ENCODE measurements around the gene AICDA. TPM values are rescaled to one million over a fixed set of nuclear protein-coding genes. Genes with fewer than 3 reads are reported as not detected.

AICDA gene
- polyA plus RNA-seq (not detected in 3 replicates), polyA minus RNA-seq (not detected in 3 replicates)
- polyA plus RNA-seq (2011; ENCODE audit: low read depth): not detected
- not detected in 2 replicates for polyA plus RNA-seq (2011; cell fraction: cytosol; rRNA removed)
- not detected in 2 replicates for polyA plus RNA-seq (2011; cell fraction: nucleus; rRNA removed)
- 0.10 TPM in 1 of 2 replicates, not detected in the other for polyA plus RNA-seq (2012; ENCODE audit: low replicate concordance)
- not detected for polyA minus RNA-seq (2011; cell fraction: cytosol; rRNA and poly(A)+ RNA removed)
- polyA minus RNA-seq (2011; cell fraction: nucleus; rRNA and poly(A)+ RNA removed): not detected in 2 replicates

GRCh38 chr12:8612629-8613028 is at the start of gene AICDA:
TSS of gene AICDA (minus strand) at chr12:8612859. CDS start at chr12:8612767, 92 bp downstream.
- no peak within 1 kb of the TSS for H3K4me2 ChIP-seq (ENCODE audit: control insufficient read depth, extremely low read depth, insufficient read depth, low read depth, low read length)
- dilution Hi-C loops (cut with MboI; ENCODE audit: extremely low pct_ligation_motif_present, low sequenced_read_pairs): no loop called here
- no peak for DNase-seq (ENCODE audit: low read depth, low spot score)
- H3K4me1 ChIP-seq (ENCODE audit: control insufficient read depth, extremely low read depth, insufficient read depth, low read length): no peaks in the 10 kb centered on the region
- H3K9me3 ChIP-seq (ENCODE audit: control insufficient read depth, low read depth, low read length): no peaks in the 10 kb centered on the region
- no peaks in the 10 kb centered on the region for H3K36me3 ChIP-seq (ENCODE audit: control insufficient read depth in 2 of 2, extremely low read depth in 1 of 2, insufficient read depth in 2 of 2, low read length in 2 of 2)
- no peak for FAIRE-seq
- TF ChIP-seq, protein P1, sequence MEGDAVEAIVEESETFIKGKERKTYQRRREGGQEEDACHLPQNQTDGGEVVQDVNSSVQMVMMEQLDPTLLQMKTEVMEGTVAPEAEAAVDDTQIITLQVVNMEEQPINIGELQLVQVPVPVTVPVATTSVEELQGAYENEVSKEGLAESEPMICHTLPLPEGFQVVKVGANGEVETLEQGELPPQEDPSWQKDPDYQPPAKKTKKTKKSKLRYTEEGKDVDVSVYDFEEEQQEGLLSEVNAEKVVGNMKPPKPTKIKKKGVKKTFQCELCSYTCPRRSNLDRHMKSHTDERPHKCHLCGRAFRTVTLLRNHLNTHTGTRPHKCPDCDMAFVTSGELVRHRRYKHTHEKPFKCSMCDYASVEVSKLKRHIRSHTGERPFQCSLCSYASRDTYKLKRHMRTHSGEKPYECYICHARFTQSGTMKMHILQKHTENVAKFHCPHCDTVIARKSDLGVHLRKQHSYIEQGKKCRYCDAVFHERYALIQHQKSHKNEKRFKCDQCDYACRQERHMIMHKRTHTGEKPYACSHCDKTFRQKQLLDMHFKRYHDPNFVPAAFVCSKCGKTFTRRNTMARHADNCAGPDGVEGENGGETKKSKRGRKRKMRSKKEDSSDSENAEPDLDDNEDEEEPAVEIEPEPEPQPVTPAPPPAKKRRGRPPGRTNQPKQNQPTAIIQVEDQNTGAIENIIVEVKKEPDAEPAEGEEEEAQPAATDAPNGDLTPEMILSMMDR (optimal IDR thresholded peaks at IDR 0.05 in 1 of 3, IDR thresholded peaks at IDR 0.05 in 1 of 3, conservative IDR thresholded peaks at IDR 0.05 in 1 of 3; ENCODE audit: extremely low read depth in 1 of 3, insufficient read depth in 2 of 3, low read length in 3 of 3): no peak
- no peak for TF ChIP-seq EZH2 (IDR thresholded peaks at IDR 0.05; ENCODE audit: low read length)
- H3K27ac ChIP-seq (ENCODE audit: control insufficient read depth, insufficient read depth, low read length): no peak within 1 kb of the TSS
- no peaks in the 10 kb centered on the region for H3K79me2 ChIP-seq (ENCODE audit: control insufficient read depth, insufficient read depth, low read length)
- no peak within 1 kb of the TSS for H3K4me3 ChIP-seq (ENCODE audit: control insufficient read depth in 2 of 3, extremely low read depth in 1 of 3, insufficient read depth in 2 of 3, low read depth in 1 of 3, low read length in 3 of 3)
- no peaks in the 10 kb centered on the region for H4K20me1 ChIP-seq (ENCODE audit: control insufficient read depth, extremely low read depth, insufficient read depth, low read length)
- H3K9ac ChIP-seq (ENCODE audit: control insufficient read depth, extremely low read depth, insufficient read depth, low read length): no peak within 1 kb of the TSS
- no peak within 1 kb of the TSS for H2AFZ ChIP-seq (ENCODE audit: control insufficient read depth, low read length)
- no peaks in the 10 kb centered on the region for H3K9me1 ChIP-seq (ENCODE audit: control insufficient read depth, extremely low read depth, insufficient read depth, low read length)
- no peaks in the 10 kb centered on the region for H3K27me3 ChIP-seq (ENCODE audit: control insufficient read depth, extremely low read depth, insufficient read depth, low read length)

GRCh38 chr12:8661751-8662150 is 49.1 kb upstream of the AICDA start:
- no peak for DNase-seq (ENCODE audit: low read depth, low spot score)
- Histone ChIP-seq H3K27me3 (ENCODE audit: control insufficient read depth, extremely low read depth, insufficient read depth, low read length) (no peaks in the 10 kb centered on the region), H2AFZ (ENCODE audit: control insufficient read depth, low read length) (no peak overlapping the region), H3K27ac (ENCODE audit: control insufficient read depth, insufficient read depth, low read length) (peak overlapping the region; percentile 75), H3K9me3 (ENCODE audit: control insufficient read depth, low read depth, low read length) (no peaks in the 10 kb centered on the region), H3K9me1 (ENCODE audit: control insufficient read depth, extremely low read depth, insufficient read depth, low read length) (no peaks in the 10 kb centered on the region), H3K9ac (ENCODE audit: control insufficient read depth, extremely low read depth, insufficient read depth, low read length) (peak overlapping the region; percentile 66), H3K4me1 (ENCODE audit: control insufficient read depth, extremely low read depth, insufficient read depth, low read length) (peaks cover 43% of the 10 kb centered on the region), H4K20me1 (ENCODE audit: control insufficient read depth, extremely low read depth, insufficient read depth, low read length) (no peaks in the 10 kb centered on the region), H3K4me3 (ENCODE audit: control insufficient read depth in 2 of 3, extremely low read depth in 1 of 3, insufficient read depth in 2 of 3, low read depth in 1 of 3, low read length in 3 of 3) (peak overlapping the region; percentile 50 to 84 (median 59)), H3K79me2 (ENCODE audit: control insufficient read depth, insufficient read depth, low read length) (peaks cover 11% of the 10 kb centered on the region), H3K36me3 (ENCODE audit: control insufficient read depth in 2 of 2, extremely low read depth in 1 of 2, insufficient read depth in 2 of 2, low read length in 2 of 2) (no peaks in the 10 kb centered on the region), H3K4me2 (ENCODE audit: control insufficient read depth, extremely low read depth, insufficient read depth, low read depth, low read length) (peak overlapping the region; percentile 79)
- FAIRE-seq: peak; percentile 29
- TF ChIP-seq, protein P1 (optimal IDR thresholded peaks at IDR 0.05 in 1 of 3, IDR thresholded peaks at IDR 0.05 in 1 of 3, conservative IDR thresholded peaks at IDR 0.05 in 1 of 3; ENCODE audit: extremely low read depth in 1 of 3, insufficient read depth in 2 of 3, low read length in 3 of 3): no peak
- TF ChIP-seq EZH2 (IDR thresholded peaks at IDR 0.05; ENCODE audit: low read length): no peak
- dilution Hi-C loops (cut with MboI; ENCODE audit: extremely low pct_ligation_motif_present, low sequenced_read_pairs): no loop called here

All from keratinocyte (primary cell).